Neutrophil (primary cell): Measurements from ENCODE around the gene MYO16.

Source experiments
- H3K27ac ChIP-seq: fragments of 200-600 bp; sonication (generic); 2 replicates; pipeline ENCODE4 v1.5.1; 2016; ENCODE audit warnings: mild to moderate bottlenecking, moderate library complexity
- H3K27me3 ChIP-seq: fragments of 200-600 bp; sonication (generic); 2 replicates; pipeline ENCODE4 v1.6.0; 2016; ENCODE audit warnings: mild to moderate bottlenecking
- H3K36me3 ChIP-seq: fragments of 200-600 bp; sonication (generic); 2 replicates; pipeline ENCODE4 v1.5.1; 2017
- H3K4me1 ChIP-seq, 2 experiments: fragments of 200-600 bp in 1 of 2; sonication (generic) in 1 of 2; 1 replicate in 1 of 2; 2 replicates in 1 of 2; pipeline versions ENCODE4 v1.5.1 to v1.6.1; 2013 to 2016; ENCODE audit warnings: low read depth in 1 of 2, low read length in 1 of 2, mild to moderate bottlenecking in 1 of 2, moderate library complexity in 1 of 2; ENCODE audit not compliant: control insufficient read depth in 1 of 2, insufficient read depth in 1 of 2
- H3K4me3 ChIP-seq, 2 experiments: fragments of 200-600 bp in 1 of 2; sonication (generic) in 1 of 2; 1 replicate in 1 of 2; 2 replicates in 1 of 2; pipeline ENCODE4 v1.5.1; 2013 to 2016; ENCODE audit warnings: low read depth in 1 of 2, low read length in 1 of 2, mild to moderate bottlenecking in 1 of 2, moderate library complexity in 1 of 2
- H3K9me3 ChIP-seq: fragments of 200-600 bp; sonication (generic); 2 replicates; pipeline ENCODE4 v1.5.1; 2016
- TF ChIP-seq, protein P1 (sequence below): fragments of 200-600 bp; sonication (generic); IDR thresholded peaks from 2 replicates; pipeline ENCODE4 v1.5.1; 2016; ENCODE audit warnings: antibody characterized with exemption

The MYO16 gene

DNA sequence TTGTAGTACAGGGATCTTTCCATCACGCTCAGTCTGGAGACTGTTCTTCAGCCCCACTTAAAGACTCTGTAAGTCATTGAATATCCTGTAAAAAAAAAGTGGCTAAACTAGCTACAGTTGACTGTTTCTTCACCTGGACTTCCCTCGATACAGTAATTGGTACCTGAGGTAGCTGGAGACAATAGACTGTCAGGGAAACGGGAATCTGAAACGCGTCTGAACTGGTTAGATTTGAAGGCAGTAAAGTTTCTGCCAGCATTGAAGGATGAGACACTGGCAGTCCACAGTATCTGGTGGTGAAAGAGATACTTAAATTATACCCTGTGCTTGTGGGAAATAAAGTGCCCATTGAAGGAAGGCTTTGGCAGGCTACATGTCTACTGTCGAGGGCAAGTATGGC, 606.5 kb downstream of the MYO16 start:
- Histone ChIP-seq H3K27ac (no peak overlapping the region), H3K9me3 (no peaks in the 10 kb centered on the region), H3K27me3 (no peaks in the 10 kb centered on the region), H3K4me1 (no peaks in the 10 kb centered on the region), H3K4me3 (no peak overlapping the region), H3K36me3 (peaks cover 15% of the 10 kb centered on the region)
- TF ChIP-seq, protein P1, sequence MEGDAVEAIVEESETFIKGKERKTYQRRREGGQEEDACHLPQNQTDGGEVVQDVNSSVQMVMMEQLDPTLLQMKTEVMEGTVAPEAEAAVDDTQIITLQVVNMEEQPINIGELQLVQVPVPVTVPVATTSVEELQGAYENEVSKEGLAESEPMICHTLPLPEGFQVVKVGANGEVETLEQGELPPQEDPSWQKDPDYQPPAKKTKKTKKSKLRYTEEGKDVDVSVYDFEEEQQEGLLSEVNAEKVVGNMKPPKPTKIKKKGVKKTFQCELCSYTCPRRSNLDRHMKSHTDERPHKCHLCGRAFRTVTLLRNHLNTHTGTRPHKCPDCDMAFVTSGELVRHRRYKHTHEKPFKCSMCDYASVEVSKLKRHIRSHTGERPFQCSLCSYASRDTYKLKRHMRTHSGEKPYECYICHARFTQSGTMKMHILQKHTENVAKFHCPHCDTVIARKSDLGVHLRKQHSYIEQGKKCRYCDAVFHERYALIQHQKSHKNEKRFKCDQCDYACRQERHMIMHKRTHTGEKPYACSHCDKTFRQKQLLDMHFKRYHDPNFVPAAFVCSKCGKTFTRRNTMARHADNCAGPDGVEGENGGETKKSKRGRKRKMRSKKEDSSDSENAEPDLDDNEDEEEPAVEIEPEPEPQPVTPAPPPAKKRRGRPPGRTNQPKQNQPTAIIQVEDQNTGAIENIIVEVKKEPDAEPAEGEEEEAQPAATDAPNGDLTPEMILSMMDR: no peak

DNA sequence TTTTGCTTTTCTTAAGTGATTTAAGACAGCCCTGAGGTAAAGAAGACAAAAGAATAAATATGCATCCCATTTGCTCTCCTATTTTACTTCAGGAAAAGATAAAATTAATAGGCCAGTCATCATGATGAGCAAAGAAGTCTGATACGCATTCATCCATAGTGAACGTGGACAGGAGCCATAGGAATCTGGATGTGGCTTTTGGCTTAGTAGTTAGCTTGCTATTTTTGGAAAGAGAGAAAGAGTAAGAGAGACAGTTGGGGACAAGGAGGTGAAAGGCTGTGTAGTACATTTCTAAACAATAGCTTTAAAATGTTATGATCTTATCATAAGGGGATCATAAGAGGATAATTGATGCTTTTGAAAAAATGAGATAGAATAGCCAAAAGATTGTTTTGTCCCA, 611.7 kb downstream of the MYO16 start:
- Histone ChIP-seq H3K36me3 (no peaks in the 10 kb centered on the region), H3K4me3 (no peak overlapping the region), H3K27ac (no peak overlapping the region), H3K4me1 (no peaks in the 10 kb centered on the region), H3K9me3 (no peaks in the 10 kb centered on the region), H3K27me3 (no peaks in the 10 kb centered on the region)
- TF ChIP-seq, protein P1: no peak

- H3K4me1 ChIP-seq: no peaks in the 10 kb centered on the region
- no peak overlapping the region for H3K4me3 ChIP-seq
- H3K36me3 ChIP-seq: no peaks in the 10 kb centered on the region
- H3K9me3 ChIP-seq: no peaks in the 10 kb centered on the region
- H3K27ac ChIP-seq: peak overlapping the region; percentile 16
- no peaks in the 10 kb centered on the region for H3K27me3 ChIP-seq
- TF ChIP-seq, protein P1: no peak
Observed at GRCh38 chr13:109243311-109243951, 614.0 kb downstream of the MYO16 start.

DNA sequence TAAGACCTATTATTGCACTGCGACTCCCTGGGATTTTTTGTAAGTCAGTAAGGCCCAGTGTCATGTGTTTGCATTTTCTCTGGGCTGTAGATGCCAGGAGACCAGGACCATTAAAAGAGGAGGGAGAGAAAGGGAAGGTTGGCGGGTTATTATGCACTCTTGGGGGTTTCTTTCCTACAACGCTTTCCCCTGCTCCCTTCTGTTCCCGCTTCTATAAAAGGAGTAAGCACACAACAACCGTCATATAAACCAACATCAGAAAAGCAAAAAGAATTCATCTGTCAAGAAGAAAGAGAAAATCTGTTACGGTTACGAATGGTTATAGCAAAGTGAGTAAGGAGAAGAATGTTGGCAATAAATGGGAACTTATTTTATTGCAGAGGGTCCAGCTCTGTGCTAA, 615.2 kb downstream of the MYO16 start:
- TF ChIP-seq, protein P1: no peak
- H3K4me1 ChIP-seq: no peaks in the 10 kb centered on the region
- H3K27me3 ChIP-seq: no peaks in the 10 kb centered on the region
- no peak overlapping the region for H3K27ac ChIP-seq
- H3K36me3 ChIP-seq: no peaks in the 10 kb centered on the region
- no peaks in the 10 kb centered on the region for H3K9me3 ChIP-seq
- H3K4me3 ChIP-seq: no peak overlapping the region

DNA sequence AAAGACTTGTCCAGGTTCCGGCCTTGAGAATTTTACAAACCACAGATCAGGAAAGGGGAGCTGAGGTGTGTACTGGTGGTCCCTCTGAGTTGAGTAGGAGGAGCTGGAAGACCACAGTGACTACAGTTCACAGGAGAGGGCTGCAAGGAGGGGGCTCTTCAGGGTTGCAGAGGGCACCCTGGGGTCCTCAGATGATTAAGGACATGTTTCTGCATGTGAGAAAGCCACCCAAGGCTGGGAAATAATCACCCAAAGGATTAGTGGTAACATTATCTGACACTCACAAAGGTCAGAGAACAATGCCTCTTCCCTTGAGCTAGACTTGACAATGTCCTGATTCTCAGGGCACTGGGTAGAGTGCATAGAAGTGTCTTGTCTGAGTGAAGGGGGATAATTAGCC, 616.6 kb downstream of the MYO16 start:
- Histone ChIP-seq H3K27ac (no peak overlapping the region), H3K27me3 (no peaks in the 10 kb centered on the region)
- TF ChIP-seq, protein P1: no peak

More for the DNA sequence above, 616.6 kb downstream of the MYO16 start:
- Histone ChIP-seq H3K36me3 (no peaks in the 10 kb centered on the region), H3K9me3 (no peaks in the 10 kb centered on the region), H3K4me1 (no peaks in the 10 kb centered on the region), H3K4me3 (no peak overlapping the region)
